HG03469 (cell line): ENCODE data around the gene DHX9.

Source experiments
- ATAC-seq: cut with Tn5 transposase; IDR thresholded peaks from one replicate; pipeline ENCODE4 v1.9.1; 2021; ENCODE audit warnings: mild to moderate bottlenecking, moderate library complexity, moderate number of reproducible peaks; ENCODE audit not compliant: unreplicated experiment

The DHX9 gene

DNA sequence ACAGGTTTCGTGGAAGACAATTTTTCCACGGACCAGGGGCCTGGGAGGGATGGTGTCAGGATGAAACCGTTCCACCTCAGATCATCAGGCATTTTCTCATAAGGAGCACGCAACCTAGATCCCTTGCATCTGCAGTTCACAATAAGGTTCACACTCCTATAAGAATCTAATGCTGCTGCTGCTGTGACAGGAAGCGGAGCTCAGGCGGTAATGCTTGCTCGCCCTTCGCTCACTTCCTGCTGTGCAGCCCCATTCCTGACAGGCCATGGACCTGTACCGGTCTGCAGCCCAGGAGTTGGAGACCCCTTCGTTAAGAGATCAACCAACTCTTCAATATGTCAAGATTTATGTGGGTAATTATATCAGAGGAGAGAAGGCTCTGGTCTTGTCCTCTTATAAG is 3.3 kb upstream of the DHX9 start:
- no peak for ATAC-seq

- ATAC-seq = no peak
These were observed 2.3 kb downstream of the DHX9 start for GRCh38 chr1:182841368-182841988.

- no peak for ATAC-seq
These were observed 3.1 kb downstream of the DHX9 start for GRCh38 chr1:182842265-182842664.

GRCh38 chr1:182845379-182845778 is 6.2 kb downstream of the DHX9 start:
- no peak for ATAC-seq

DNA sequence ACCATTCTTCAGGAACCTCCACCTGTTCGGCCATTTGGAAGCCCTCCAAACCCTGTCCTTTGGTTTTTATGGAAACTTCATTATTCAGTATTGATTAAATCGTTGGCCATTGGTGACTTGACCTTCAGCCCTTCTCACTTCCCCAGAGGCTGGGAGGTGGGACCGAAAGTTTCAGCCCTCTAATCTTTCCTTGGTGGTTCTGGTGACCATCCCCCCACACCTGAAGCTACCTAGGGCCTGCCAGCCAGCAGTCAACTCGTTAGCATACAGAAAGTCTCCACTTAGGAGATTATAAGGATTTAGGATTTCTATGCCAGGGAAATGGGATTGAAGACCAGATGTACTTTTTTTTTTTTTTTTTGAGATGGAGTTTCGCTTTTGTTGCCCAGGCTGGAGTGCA is 6.7 kb downstream of the DHX9 start:
- no peak for ATAC-seq

DNA sequence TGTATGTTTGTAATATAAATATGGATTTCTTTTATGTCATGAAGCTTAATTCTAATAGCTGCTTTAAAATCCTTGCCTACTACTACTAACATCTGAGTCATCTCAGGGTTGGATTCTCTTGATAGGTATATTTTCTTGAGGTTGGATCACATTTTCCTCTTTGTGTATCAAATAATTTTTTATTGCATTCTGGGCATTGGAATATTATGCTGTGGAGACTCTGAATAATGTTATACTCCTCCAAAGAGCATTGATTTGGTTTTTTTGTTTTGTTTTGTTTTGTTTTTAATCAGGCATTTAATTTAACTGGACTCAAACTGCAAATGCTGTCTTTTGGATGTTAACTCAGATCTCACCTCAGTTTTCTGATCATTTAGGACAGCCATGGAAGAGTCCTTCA is 8.0 kb downstream of the DHX9 start:
- ATAC-seq = no peak

GRCh38 chr1:182848736-182849135 is 9.6 kb downstream of the DHX9 start:
- no peak for ATAC-seq

GRCh38 chr1:182850319-182850718 is 11.2 kb downstream of the DHX9 start:
- no peak for ATAC-seq

- no peak for ATAC-seq
These were observed 12.7 kb downstream of the DHX9 start for GRCh38 chr1:182851825-182852224.

DNA sequence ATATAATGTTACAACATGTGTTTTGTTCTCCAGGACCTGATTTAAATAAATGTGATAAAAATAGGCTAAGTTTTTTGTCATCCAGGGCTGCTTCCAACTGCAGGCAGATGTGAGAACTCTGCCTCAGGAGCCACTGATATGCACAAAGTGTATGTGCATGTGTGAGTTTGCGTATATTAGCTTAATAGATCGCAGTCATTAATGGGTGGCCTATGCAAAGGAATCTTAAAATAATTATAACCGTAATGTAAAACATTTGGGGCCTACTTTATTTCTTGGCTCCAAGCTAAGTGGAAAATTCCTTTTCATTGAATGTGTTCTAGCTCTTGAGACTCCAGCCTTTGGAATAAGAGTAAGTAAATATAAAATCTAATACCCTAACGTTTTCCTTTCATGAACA is 16.8 kb downstream of the DHX9 start:
- no peak for ATAC-seq

DNA sequence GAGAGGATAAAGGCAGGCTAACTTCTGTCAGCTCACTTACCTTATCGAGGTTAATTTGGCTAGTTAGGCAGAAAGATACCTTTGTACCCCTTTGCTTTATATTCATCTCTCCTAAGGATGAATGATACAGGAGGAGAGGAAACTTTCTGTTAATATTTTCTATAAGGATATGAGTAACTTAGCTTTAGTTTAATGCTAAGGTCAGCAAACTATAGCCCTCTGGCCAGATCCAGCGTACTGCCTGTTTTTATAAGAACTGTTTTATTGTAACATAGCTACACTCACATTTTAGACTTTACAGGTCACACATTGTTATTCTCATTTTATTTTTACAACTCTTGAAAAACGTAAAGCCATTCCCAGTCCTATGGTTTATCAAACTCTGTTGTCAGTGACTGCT is 18.1 kb downstream of the DHX9 start:
- no peak for ATAC-seq

GRCh38 chr1:182860658-182861057 is 21.5 kb downstream of the DHX9 start:
- no peak for ATAC-seq

DNA sequence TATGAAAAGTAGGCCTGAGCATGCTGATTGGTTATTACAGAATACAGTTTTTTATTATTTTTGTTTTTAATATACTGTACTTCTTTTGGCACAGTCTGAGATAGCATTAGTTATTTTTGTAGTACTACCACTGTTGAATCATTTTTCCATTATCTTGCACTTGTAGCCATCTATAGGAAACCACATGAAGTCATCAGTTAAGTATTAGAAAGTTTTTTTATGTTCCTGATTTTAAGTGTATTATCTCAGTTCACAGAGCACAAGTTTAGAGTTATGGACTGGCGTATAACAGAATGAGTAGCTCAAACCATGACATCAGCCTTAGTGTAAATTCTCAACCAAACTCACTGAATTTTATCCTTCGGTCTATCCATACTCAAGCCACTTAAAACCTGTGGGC is 22.8 kb downstream of the DHX9 start:
- no peak for ATAC-seq

GRCh38 chr1:182862827-182863226 is 23.7 kb downstream of the DHX9 start:
- no peak for ATAC-seq

DNA sequence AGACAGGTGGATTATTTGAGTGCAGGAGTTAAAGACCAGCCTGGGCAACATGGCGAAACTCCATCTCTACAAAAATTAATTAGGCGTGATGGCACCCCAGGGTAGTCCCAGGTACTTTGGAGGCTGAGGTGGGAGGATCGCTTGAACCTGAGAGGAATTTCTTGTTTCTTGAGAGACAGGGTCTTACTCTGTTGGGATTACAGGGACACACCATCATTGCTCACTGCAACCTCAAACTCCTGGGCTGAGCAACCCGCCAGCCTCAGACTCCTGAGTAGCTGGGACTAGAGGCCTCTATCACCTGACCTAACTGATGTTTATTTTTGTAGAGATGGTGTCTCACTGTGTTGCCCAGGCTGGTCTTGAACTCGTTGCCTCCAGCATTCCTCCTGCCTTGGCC is 24.8 kb downstream of the DHX9 start:
- no peak for ATAC-seq

GRCh38 chr1:182867861-182868260 is 28.7 kb downstream of the DHX9 start:
- ATAC-seq = no peak

DNA sequence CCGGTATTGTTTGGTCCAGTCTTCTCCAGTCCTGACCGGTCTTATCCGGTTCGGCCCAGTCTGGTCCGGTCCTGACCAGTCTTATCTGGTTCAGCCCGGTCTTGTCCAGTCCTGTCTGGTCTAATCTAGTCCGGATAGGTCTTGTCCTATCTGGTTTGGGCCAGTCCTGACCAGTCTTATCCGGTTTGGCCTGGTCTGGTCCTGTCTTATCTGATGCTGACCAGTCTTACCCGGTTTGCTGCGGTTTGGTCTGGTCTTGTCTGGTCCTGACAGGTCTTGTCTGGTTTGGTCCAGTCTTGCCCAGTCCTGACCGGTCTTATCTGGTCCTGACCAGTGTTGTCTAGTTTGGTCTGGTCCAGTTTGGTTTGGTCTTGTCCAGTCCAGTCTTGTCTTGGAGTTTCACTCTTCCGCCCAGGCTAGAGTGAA is 30.1 kb downstream of the DHX9 start:
- no peak for ATAC-seq

GRCh38 chr1:182872881-182873280 is 33.7 kb downstream of the DHX9 start:
- ATAC-seq = no peak

DNA sequence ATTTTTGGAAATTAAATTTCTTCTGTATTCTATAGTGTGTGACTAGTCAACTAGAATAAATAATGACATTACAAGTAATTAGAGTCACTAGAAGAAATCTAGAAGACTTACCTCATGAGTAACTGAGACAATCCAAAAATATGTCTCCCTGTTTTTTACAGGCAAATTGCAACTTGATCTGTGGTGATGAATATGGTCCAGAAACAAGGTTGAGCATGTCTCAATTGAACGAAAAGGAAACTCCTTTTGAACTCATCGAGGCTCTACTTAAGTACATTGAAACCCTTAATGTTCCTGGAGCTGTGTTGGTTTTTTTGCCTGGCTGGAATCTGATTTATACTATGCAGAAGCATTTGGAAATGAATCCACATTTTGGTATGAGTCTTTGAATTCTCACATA is 36.7 kb downstream of the DHX9 start:
- no peak for ATAC-seq

- ATAC-seq = no peak
These were observed 38.2 kb downstream of the DHX9 start for GRCh38 chr1:182877331-182877730.

DNA sequence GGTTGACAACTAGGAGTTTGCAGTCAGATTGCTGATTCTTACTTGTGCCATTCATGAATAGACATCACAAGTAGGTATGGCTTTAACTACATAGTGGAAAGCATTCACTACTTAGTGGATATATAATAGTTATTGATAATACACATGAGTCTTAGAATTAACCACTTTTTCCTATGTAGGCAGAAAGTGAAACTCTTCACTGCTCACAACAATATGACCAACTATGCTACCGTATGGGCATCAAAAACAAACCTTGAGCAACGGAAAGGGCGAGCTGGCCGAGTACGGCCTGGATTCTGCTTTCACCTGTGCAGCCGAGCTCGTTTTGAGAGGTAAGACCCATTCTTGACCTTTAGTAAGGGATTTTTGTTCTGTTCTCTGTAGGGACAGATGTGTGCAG is 38.7 kb downstream of the DHX9 start:
- no peak for ATAC-seq

DNA sequence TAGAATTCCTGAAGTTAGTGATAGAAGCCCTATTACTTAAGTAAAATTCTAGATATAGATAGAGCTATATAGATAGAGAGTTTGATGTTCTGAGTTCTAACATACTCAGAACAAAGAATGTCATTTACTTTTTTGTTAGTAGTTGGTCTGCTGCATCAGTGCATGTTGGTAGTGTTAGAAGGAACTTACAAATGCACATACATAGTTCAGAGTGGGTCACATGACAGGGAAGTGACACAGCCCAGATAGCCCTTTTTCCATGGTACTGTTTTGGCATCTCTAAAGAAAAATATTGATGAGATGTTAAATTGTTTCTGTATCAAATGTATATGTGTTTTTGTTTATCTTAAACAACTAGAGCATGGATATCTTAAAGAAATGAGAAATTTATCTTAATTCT is 45.7 kb downstream of the DHX9 start:
- no peak for ATAC-seq

DNA sequence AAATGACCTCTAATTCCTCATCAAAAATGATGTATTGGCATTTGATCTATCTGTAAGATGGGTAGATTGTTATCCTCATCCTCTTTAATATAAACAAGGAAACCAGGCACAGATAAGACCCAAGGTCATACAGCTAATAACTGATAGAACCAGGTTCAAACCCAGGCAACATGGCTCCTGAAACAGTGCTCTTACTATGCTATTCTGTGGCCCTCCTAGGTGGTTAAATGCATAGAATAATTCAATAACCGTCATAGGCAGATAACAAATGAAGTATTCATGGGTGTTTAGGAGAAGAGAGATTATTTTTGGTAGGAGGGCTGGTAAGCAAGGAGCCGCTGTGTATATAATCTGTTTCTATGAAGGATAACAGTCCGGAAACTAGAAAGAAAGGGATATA is 46.4 kb downstream of the DHX9 start:
- ATAC-seq = no peak
